HG03460 (cell line): ENCODE data around the gene TRIAP1.

Experiments used
- ATAC-seq: cut with Tn5 transposase; IDR thresholded peaks from one replicate; pipeline ENCODE4 v1.9.1; 2021; ENCODE audit not compliant: unreplicated experiment

The TRIAP1 gene

DNA sequence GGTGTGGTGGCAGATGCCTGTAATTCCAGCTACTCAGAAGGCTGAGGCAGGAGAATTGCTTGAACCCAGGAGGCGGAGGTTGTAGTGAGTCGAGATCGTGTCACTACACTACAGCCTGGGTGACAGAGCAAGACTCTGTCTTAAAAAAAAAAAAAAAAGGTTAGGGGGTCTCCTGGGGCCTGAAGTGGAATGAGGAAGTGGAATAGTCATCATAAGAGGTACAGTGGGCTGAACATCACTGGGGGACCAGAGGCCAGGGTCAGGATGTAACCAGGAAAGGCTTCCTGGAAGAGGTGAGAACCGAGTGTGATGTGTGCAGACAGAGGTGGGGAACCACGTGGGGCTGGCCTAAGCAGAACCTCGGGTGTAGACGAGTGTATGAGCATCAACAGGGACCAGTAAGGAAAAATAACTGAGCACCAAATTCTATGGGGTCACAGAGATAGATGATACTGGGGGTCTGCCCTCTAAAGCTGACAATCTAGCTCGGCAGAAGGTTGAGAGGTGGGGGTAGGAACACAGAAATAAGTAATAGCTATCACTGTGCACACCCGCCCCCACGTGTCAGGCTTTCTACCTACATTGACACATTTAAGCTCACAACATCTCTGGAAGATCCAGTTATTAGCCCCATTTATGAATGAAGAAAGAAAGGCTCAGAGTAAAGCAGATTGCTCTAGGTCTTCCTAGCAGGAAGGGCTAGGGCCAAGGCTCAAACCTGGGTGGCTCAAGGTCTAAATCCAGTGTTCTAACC, 13.2 kb downstream of the TRIAP1 start:
- ATAC-seq = no peak

DNA sequence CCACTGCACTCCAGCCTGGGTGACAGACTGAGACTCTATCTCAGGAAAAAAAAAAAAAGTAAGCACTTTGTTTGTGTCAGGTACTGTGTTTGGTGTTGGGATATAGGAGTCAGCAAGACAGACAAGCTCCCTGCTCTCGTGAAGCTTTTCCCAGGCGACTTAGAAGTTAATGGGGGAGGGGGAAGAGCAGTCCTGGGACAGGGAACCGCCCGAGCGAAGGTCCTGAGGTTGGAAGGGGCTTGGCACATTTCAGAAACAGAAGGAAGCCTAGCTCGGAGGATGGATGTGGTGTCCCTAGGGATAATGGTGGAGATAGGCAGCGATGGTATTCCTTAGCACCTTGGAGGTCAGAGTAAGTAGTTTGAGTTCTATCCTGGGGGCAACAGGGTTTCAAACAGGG, 16.8 kb downstream of the TRIAP1 start:
- ATAC-seq = no peak

DNA sequence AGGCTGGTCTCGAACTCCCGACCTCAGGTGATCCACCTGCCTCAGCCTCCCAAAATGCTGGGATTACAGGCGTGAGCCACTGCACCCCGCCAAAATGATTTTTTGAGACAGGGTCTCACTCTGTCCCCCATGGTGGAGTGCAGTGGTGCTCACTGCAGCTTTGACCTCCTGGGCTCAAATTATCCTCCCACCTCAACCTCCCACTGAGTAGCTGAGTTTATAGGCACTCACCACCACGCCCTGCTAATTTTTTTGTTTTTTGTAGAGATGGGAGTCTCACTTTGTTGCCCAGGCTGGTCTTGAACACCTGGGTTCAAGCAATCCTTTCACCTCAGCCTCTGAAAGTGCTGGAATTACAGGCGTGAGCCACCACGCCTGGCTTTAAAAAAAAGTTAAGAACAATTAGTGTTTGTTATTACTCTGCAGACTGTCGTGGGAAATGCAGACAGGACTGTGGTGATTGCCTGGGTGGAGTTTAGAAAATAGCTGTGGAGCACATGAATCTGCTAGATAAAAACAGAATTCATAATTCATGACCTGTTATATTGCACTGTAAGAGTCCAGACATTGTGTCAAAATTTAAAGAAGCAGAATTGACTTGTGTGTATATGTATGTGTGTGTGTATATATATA, 17.5 kb downstream of the TRIAP1 start:
- no peak for ATAC-seq

DNA sequence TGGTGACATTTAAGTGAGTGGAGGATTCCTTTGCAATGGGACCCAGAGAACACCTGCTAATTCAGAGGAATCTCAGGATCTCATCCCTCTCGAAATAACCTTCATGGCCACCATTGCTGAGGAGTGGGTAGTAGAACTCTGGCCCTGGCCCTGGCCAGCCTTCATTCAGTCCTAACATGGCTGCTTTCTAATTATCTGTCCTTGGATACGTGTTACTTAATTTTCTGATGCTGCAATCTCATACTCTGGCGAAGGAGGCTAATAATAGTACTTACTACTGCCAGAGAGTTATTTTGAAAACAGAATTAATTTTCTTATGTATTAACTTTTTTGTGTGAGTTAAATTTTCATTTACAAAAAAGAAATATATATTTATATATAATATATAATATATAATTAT, 20.4 kb downstream of the TRIAP1 start:
- ATAC-seq = no peak

DNA sequence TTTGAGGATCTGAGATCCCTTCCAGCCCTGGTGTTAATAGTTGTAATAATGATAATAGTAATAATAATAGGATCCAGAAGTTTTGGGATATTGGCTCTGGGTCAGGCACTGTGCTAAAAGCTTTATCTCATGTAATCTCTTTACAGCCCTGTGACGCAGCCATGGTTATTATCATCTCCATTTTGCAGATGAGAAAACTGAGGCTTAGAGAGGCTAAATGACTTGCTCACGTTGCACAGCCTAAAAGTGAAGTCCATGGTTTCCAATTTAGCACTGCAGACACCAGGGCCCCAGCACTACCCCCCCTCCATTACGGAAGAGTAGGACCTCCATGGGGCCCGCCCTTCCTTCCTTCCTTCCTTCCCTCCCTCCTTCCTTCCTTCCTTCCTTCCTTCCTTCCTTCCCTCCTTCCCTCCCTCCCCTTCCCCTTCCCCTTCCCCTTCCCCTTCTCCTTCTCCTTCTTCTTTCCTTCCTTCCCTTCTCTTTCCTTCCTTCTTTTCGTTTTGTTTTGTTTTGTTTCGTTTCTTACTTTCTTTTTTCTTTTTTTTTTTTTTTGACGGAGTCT, 23.2 kb downstream of the TRIAP1 start:
- no peak for ATAC-seq

DNA sequence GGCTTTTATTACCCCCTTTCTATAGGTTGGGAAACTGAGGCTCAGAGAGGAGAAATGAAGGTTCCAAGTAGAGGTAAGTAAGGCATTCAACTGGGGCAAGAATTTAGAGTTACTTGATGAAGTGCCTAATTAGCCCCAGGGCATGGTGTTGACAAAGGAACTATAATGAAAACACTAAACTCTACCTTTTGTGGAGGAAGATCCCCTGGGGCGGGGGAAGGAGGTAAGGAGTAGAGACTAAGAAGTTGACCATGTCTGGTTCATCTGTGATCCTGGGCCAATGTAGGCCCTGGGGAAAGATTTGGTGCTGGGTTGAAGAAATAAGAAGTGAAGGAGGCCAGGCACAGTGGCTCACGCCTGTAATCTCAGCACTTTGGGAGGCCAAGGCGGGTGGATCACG, 24.5 kb downstream of the TRIAP1 start:
- ATAC-seq = no peak

DNA sequence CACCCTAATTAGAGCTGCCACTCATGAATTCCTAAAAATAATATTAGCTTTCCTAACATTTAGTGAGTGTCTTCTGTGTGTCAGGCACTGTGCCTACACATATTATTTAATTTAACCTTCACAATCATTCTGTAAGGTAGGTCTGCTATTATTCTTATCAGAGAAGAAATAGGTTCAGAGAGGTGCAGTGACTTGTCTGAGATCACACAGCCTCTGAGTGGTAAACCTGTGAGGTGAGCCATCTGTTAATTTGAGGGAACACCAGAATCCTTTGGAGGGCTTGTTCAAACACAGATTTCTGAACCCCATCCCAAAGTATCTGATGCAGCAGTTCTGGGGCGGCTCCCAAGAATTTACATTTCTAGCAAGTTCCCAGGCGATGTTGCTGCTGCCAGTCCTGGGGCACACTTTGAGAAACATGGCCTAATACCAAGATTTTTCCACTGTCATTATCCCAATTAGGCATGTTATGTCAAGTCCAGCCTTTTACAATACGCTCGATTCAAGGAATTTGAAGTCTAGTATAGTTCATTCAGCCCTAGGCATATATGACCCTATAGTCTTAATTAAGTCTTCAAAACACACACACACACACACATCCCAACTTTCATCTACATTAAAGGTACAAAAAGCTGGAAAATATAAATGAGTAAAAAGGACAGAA, 28.1 kb downstream of the TRIAP1 start:
- ATAC-seq = no peak

DNA sequence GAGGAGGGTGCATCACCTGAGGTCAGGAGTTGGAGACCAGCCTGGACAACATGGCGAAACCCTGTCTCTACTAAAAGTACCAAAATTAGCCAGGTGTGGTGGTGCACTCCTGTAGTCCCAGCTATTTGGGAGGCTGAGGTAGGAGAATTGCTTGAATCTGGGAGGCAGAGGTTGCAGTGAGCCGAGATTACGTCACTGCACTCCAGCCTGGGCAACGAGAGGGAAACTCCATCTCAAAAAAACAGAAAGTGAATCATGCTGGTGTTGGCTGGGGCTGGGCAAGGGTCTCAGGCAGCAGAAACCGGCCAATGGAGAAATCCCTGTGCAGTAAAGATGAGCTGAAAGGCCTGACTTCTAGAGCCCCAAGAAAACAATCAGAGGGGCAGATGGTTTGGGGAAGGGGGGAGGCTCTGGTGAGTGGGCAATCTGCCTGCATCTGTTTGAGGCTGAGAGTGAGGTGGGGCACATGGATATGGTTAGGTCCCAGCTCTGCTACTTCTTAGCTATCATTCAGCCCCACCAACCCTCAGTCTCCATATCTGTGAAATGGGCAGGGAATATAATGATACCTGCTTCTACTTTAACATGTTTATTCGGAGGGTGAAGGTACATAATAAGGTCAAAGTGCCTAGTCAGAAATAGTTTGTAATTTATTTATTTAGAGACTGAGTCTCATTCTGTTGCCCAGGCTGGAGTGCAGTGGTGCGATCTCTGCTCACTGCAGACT, 29.5 kb downstream of the TRIAP1 start:
- no peak for ATAC-seq

DNA sequence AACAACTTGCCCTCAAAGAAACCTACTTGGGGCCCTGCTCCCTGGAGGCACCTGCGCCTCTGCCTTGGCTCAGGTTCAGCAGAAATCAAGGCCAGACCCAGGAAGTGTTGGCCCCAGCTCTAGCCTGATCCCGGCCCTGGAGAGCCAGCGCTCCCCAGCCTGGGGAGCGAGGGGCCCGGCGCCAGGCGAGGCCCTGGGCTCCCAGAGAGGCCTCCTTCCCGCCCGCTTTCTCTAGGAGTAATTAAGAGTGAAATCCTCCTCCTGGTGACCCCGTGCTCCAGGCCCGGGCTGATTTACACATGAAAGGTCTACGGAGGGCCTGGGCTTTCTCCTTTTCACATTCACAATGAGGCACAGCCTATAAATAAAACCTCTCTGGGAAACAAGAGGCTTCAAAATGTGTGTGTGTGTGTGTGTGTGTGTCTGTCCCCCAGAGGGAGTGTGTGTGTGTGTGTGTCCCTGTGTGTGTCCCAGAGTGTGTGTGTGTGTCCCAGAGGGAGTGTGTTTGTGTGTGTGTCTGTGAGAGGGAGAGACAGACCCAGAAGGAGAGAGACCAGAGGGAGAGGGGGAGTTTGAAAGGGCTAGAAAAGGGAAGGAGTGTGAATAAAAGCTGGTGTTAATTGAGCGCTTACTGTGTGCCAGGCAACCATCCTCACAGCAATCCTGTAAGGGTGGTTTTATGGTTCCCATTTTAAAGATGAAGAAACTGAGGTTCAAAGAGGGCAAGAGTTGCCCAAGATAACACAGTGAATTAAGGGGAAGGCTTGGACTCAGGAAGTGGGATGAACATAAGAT, 32.1 kb downstream of the TRIAP1 start:
- no peak for ATAC-seq

DNA sequence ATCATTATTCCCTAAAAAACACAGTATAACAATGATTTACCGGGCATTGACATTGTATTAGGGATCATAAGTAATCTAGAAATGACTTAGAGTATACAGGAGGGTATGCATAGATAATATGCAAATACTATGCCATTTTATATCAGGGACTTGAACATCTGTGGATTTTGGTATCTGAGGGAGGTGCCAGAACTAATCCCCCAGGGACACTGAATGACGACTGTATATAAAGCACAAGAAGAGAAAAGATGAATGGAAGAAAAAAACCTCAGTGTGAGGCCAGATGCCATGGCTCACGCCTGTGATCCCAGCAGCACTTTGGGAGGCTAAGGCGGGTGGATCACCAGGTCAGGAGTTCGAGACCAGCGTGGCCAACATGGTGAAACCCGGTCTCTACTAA, 33.8 kb downstream of the TRIAP1 start:
- no peak for ATAC-seq

DNA sequence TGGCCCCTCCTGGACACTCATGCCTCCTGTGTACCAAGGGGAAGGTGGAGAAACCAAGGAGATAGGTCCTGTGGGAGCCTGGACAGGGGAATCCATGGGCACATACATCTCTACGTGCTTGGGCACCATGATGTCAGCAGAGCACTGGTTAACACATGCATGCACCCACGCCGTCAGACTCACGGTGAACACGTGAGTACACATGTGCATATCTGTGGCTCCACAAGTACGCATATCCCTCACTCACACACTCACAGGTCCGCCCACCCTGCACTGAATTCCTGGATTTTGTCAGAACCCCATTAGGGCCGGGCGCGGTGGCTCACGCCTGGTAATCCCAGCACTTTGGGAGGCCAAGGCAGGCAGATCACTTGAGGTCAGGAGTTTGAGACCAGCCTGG, 37.4 kb downstream of the TRIAP1 start:
- no peak for ATAC-seq

DNA sequence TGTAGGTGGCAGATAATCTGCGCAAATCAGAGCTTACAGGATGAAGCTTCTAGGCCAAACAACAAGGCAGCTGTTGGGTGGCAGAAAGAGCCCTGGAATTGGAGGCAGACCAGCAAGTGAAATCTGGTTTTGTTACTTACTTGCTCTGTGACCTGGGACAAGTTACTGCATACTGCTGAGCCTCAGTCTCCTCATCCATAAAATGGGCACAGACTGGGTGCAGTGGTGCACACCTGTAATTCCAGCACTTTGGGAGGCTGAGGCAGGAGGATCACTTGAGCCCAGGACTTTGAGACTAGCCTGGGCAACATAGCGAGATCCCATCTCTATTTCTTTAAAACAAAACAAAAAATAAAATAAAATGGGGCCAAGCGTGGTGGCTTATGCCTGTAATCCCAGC, 39.6 kb downstream of the TRIAP1 start:
- no peak for ATAC-seq

DNA sequence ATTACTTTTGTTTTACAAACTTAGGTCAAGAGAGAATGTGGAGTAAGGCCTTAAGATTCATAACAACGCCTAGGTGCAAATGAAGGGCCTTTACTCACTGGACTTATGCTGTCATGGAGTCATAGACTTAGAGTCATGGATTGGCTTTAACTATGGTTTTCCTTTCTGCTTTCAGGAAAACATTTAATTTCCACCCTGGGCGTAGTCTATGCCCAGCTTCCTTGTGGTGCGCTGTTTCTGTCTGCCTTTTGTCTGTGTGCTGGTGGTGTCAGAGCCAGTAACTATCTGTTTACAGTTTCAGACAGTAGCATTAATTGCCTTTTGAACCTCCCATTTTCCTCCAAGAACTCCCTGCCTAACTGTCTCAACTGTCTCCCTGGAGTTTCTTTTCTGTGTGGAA, 40.1 kb downstream of the TRIAP1 start:
- no peak for ATAC-seq

DNA sequence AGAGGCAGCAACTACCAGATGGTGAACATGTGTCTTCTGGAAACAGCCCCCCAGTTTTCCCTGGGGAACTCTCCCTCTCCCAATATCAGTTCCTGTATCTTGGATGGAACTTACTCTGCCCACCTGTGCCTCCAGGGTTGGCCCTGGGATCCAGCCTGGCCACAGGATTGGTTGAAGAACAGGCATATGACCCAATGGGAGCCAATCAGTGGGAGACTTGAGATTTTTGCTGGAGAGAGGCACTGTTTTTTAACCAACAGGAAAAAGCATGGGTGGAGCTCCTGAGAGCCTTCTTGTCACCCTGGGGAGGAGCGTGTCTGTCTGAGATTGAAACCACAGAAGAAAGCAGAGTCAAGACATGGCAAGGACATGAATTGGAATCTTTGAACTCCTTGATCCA, 41.9 kb downstream of the TRIAP1 start:
- no peak for ATAC-seq

DNA sequence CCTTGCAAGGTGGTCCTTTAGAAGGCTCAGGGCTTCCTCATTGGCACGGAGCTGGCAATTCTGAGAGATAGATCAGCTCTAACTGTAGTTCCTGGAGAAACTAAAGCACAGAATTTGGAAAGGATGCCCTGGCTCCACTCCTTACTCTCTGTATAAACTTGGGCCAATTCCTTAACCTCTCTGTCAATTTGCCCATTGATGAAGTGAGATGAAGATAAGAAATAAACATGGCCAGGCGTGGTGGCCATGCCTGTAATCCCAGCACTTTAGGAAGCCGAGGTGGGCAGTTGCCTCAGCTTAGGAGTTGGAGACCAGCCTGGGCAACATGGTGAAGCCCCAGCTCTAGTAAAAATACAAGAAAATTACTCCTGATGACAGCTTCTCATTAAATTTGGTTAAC, 42.3 kb downstream of the TRIAP1 start:
- ATAC-seq = no peak

DNA sequence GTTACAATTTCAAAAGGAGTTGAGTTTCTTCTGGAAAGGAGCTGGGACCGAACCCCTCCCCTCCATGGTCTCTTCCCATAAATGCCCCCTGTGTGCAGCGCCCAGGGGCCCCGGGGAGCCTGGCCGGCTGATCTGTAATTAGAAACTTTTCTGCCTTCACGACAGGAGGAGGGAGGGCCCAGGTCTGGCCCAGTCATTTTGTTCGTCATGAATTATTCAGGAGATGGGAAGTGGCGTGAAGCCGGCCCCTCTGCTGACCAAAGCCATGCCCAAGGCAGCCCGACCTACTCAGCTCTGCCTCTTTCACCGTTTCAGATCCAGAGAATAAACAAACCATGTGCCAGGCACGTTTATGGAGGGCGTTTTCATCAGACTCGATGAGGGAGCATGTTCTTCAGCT, 44.0 kb downstream of the TRIAP1 start:
- ATAC-seq = no peak

DNA sequence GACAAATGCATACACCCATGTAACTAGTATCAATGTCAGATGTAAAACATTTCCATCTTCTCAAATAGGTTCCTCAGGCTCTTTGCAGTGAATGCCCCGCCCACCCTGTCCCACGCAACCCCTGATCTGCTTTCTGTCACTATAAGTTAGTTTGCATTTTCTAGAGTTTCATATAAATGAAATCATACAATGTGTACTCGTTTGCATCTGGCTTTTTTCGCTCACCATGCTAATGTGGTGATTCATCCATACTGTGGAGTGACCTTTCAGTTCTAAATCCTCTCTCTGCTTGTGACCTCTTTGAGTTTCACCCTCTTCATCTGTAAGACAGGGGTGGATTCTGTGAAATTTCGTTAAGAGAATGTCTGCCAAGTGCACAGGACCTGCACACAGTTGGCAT, 46.7 kb downstream of the TRIAP1 start:
- no peak for ATAC-seq

DNA sequence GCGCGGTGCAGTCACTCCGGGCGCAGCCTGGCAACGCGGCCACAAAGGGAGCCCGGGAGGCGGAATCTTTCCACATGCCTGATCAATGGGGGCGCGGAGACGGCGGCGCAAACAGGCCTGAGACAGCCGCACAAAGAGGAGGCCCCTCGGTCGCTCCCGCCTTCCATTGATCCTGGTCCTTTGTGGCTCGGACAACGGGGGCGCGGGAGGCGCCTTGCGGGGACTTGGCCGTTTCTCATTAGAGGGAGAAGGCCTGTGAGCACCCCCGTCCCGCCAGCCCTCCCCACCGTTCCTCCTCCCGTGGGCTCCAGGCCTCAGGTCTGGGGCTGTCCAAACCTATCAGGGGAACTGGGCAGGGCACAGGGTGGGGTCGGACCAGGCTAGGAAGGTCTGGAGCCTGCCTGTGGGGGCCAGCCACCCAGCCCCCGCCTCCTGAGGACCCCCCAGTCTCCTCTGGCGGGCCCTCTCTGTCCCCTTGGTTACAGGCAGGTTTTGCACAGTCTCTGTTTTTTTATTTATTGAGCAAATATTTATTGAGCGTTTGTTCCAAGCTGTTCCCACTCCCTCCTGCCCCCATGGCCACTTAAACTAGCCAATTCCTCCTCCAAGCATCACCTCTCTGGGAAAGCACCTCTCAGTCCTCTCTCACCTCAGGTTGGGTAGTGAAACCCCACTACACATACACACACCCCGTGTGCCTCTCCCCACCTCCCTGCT, 48.2 kb downstream of the TRIAP1 start:
- ATAC-seq = no peak

DNA sequence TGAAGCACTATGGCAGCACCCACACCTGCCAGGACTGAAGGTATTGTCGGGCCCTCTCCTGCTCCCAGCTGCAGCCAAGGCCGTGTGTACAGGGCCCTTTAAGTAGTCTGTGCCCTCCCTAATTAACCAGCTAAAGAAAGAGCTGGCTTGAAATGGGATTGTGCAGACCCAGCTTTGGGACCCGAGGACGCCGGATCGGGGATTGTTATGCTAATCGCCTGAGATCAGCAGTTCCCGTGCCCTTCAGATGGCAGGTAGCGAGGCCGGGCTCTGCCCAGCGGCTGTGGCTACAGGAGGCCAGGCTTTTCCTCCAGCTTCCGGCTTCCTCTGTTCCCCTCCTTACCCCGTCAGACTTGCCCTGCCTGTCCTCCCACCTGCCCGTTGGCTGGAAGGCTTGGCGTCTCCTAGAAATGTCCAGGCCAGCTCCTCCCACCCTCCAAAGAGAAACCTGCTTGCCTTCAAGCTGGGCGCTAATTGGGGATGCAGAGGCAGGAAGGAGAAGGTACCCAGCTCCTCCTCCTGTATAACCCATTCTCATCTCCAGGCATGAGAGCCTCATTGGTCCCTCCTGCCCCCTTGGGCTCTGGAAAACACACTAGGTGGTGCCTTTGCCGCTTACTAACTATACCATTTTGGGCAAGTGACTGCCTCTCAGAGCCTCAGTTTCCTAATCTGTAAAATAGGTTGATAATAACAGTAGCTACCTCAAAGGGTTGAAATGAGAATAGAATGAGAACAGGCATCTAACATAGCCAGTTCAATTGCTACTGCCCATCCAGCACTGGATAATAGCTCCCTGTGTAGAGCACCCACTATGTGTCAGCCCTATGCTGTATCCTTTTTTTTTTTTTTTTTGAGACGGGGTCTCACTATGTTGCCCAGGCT, 51.5 kb downstream of the TRIAP1 start:
- ATAC-seq = no peak
